ENCODE results near the gene ITGB8.

- TF ChIP-seq POLR2A (IDR thresholded peaks at IDR 0.05; ENCODE audit: low read depth, low read length) (no peak), POLR2AphosphoS5 (IDR thresholded peaks at IDR 0.05; ENCODE audit: low read depth, low read length) (no peak), TAF1 (IDR thresholded peaks at IDR 0.05; ENCODE audit: low read depth, low read length) (no peak), PAX5 (IDR thresholded peaks at IDR 0.05; ENCODE audit: insufficient read depth, low read length, severe bottlenecking) (no peak), SPI1 (IDR thresholded peaks at IDR 0.05; ENCODE audit: low read depth, low read length) (no peak), POU2F2 (IDR thresholded peaks at IDR 0.05; ENCODE audit: low read depth, low read length) (no peak)
These were observed 29.3 kb upstream of the ITGB8 start for GRCh38 chr7:20301311-20301939.

All from GM12891 (cell line).